GM12801 (cell line): ENCODE results near the gene SERAC1.

Experiments used
- CTCF ChIP-seq: IDR thresholded peaks from one replicate; pipeline ENCODE4 v1.5.1; 2011; ENCODE audit warnings: control low read depth; ENCODE audit not compliant: insufficient read length; ENCODE audit errors: extremely low read depth

The SERAC1 gene

GRCh38 chr6:158060455-158061360, 107.4 kb downstream of the SERAC1 start:
- TF ChIP-seq CTCF = no peak
